Calu3 (cell line): ENCODE results near the gene PHC3. TPM values are rescaled to one million over a fixed set of nuclear protein-coding genes. Genes with fewer than 3 reads are reported as not detected.
A peak's percentile ranks its signal among the peaks of the same experiment; 100 is the strongest.

ENCODE experiments used
- BruUV-seq: library from RNA; stranded (reverse); fragments of 400-500 nt; replicated peaks from 2 replicates; lab custom pipeline; 2021; lab: Mats Ljungman, UMichigan
- CTCF ChIA-PET: fragments of 300-600 bp; sonication (Branson Sonifier 250); formaldehyde crosslinking; loops from one replicate; lab custom pipeline; 2022; ENCODE audit warnings: antibody characterized with exemption; lab: Charles Lee
- DNase-seq: peaks from one replicate; pipeline ENCODE4 v3.0.0; 2022
- H3K27ac Mint-ChIP-seq: one replicate; pipeline ENCODE4 v1.8.0; 2022; ENCODE audit warnings: mixed read lengths; ENCODE audit not compliant: unreplicated experiment
- H3K27me3 Mint-ChIP-seq: one replicate; pipeline ENCODE4 v1.8.0; 2022; ENCODE audit warnings: mixed read lengths; ENCODE audit not compliant: unreplicated experiment
- H3K36me3 Mint-ChIP-seq: one replicate; pipeline ENCODE4 v1.8.0; 2022; ENCODE audit warnings: mild to moderate bottlenecking, moderate library complexity, mixed read lengths; ENCODE audit not compliant: insufficient read depth, unreplicated experiment
- H3K4me1 Mint-ChIP-seq: one replicate; pipeline ENCODE4 v1.8.0; 2022; ENCODE audit warnings: mild to moderate bottlenecking, low read depth, mixed read lengths; ENCODE audit not compliant: unreplicated experiment
- H3K4me3 Mint-ChIP-seq: one replicate; pipeline ENCODE4 v1.8.0; 2022; ENCODE audit warnings: mild to moderate bottlenecking, low read depth, moderate library complexity, mixed read lengths; ENCODE audit not compliant: unreplicated experiment
- H3K9me3 Mint-ChIP-seq: one replicate; pipeline ENCODE4 v1.8.0; 2022; ENCODE audit warnings: low read depth, mixed read lengths; ENCODE audit not compliant: unreplicated experiment
- intact Hi-C: fragments of 100-400 bp; cut with micrococcal nuclease; formaldehyde crosslinking; loops from one replicate; pipeline ENCODE4 v1.10.0; 2022; ENCODE audit not compliant: unreplicated experiment
- total RNA-seq: library from RNA; stranded (reverse); gene quantifications from 2 replicates; pipeline ENCODE4 v1.2.3, GENCODE V29; 2022
- TF ChIP-seq, protein P1 (sequence below): fragments of 200-600 bp; IDR thresholded peaks from one replicate; pipeline ENCODE4 v1.8.0; 2022; ENCODE audit warnings: antibody characterized with exemption; ENCODE audit not compliant: unreplicated experiment

The PHC3 gene
- total RNA-seq, 1 experiment from 2014 or later, result 113 TPM

DNA sequence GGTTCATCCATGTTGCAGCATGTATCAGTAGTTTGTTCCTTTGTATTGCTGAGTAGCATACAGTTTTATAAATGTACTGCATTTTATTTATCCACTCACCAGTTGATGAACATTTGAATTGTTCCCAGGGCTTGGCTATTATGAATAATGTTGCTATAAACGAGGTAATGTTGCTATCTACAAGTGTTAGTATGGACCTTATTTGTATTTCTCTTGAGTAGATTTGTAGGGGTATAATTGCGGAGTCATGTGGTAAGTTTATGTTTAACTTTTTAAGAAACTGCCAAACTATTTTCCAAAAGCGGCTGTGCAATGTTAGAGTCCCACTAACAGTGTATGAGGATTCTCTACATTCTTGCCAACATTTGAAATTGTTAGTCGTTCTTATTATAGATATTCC, 130.8 kb downstream of the PHC3 start:
- CTCF ChIA-PET, result interaction anchor here (1.4 kb wide), 1 partner anchor 12 kb away, joined by 3 read pairs; no protein-coding TSS in a partner anchor
- intact Hi-C loops, result no loop called here
- H3K4me1 Mint-ChIP-seq, result peaks cover 65% of the 10 kb centered on the region
- no peaks in the 10 kb centered on the region for H3K27me3 Mint-ChIP-seq
- BruUV-seq, result no TSS peak
- DNase-seq, result no peak
- TF ChIP-seq, protein P1, sequence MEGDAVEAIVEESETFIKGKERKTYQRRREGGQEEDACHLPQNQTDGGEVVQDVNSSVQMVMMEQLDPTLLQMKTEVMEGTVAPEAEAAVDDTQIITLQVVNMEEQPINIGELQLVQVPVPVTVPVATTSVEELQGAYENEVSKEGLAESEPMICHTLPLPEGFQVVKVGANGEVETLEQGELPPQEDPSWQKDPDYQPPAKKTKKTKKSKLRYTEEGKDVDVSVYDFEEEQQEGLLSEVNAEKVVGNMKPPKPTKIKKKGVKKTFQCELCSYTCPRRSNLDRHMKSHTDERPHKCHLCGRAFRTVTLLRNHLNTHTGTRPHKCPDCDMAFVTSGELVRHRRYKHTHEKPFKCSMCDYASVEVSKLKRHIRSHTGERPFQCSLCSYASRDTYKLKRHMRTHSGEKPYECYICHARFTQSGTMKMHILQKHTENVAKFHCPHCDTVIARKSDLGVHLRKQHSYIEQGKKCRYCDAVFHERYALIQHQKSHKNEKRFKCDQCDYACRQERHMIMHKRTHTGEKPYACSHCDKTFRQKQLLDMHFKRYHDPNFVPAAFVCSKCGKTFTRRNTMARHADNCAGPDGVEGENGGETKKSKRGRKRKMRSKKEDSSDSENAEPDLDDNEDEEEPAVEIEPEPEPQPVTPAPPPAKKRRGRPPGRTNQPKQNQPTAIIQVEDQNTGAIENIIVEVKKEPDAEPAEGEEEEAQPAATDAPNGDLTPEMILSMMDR, result no peak
- peak overlapping the region; percentile 54 for H3K4me3 Mint-ChIP-seq
- H3K9me3 Mint-ChIP-seq, result no peaks in the 10 kb centered on the region
- H3K27ac Mint-ChIP-seq, result peak overlapping the region; percentile 95
- peaks cover 13% of the 10 kb centered on the region for H3K36me3 Mint-ChIP-seq

DNA sequence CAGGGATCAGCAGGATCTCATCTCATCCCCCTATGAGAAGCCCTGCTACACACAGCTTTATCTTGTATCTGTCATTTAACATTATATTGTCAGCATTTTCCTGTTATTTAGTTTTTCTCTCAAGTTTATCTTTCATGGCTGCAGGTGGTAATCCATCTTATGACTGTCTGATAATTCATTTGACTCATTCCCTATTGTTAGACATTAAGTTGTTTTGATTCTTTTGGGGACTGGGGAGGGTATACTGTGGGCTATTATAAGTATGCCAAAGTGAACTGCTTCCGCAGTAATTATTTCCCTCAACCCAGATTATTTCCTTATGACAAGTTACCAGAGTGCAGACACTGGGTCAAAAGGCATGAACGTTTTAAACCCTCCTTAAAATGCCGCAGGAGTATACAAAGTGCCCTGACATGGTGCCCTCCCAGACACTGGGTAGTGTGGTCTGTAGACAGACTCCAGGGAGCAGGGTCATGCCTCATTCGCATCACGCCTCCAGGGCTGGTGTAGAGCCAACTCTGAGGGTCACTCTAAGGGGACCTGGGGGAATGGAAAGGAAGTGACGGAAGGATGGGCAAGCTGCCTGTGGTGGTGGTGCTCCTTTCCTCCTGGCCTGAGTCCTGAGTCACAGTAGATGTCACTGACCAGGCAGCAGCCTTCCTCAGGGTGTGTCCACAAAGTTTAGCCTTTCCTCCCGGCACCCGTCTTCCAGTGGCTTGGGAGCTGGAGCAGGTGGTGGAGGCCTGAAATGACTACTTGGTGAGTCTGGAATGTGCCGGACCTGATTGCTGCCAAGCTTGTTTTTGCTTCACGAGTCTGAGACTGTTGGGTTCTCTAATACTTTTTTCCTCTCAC, 132.2 kb downstream of the PHC3 start:
- intact Hi-C loops, result loop anchor here (5.0 kb wide), 1 partner anchor 277 kb away; the partner anchor contains the start of gene MYNN
- peaks cover 65% of the 10 kb centered on the region for H3K4me1 Mint-ChIP-seq
- H3K27me3 Mint-ChIP-seq, result no peaks in the 10 kb centered on the region
- peaks cover 13% of the 10 kb centered on the region for H3K36me3 Mint-ChIP-seq
- no TSS peak for BruUV-seq
- peak overlapping the region; percentile 54 for H3K4me3 Mint-ChIP-seq
- TF ChIP-seq, protein P1, result no peak
- H3K27ac Mint-ChIP-seq, result peak overlapping the region; percentile 95
- no peaks in the 10 kb centered on the region for H3K9me3 Mint-ChIP-seq
- CTCF ChIA-PET, result interaction anchor here (0.6 to 1.4 kb wide), 11 partner anchors 9 to 1589 kb away, joined by 3 to 8 read pairs (median 4); partner anchors contain the start of genes GPR160 and SEC62
- DNase-seq, result peak; percentile 87

DNA sequence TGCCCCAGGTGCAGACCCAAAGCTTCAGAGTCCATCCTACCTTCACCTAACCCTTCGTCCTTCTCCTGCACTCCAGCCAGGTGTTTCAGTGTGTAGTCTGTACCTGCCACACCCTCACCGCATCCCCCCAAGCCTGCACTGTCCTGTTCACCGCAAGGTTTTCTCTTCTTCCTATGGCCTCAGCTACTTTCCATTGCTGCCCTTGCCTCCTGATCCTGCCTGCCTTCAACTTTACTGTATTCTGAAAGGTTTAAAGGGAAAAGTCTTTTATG, 134.5 kb downstream of the PHC3 start:
- no TSS peak for BruUV-seq
- no peak for DNase-seq
- Mint-ChIP-seq H3K4me3 (peak overlapping the region; percentile 60), H3K4me1 (peaks cover 62% of the 10 kb centered on the region), H3K36me3 (peaks cover 13% of the 10 kb centered on the region), H3K27me3 (no peaks in the 10 kb centered on the region), H3K27ac (peak overlapping the region; percentile 17), H3K9me3 (no peaks in the 10 kb centered on the region)
- CTCF ChIA-PET, result interaction anchor here (0.6 to 0.7 kb wide), 4 partner anchors 9 to 897 kb away, joined by 3 to 6 read pairs (median 4); no protein-coding TSS in a partner anchor
- intact Hi-C loops, result loop anchor here (5.0 kb wide), 1 partner anchor 275 kb away; the partner anchor contains the start of gene MYNN
- TF ChIP-seq, protein P1, result no peak

DNA sequence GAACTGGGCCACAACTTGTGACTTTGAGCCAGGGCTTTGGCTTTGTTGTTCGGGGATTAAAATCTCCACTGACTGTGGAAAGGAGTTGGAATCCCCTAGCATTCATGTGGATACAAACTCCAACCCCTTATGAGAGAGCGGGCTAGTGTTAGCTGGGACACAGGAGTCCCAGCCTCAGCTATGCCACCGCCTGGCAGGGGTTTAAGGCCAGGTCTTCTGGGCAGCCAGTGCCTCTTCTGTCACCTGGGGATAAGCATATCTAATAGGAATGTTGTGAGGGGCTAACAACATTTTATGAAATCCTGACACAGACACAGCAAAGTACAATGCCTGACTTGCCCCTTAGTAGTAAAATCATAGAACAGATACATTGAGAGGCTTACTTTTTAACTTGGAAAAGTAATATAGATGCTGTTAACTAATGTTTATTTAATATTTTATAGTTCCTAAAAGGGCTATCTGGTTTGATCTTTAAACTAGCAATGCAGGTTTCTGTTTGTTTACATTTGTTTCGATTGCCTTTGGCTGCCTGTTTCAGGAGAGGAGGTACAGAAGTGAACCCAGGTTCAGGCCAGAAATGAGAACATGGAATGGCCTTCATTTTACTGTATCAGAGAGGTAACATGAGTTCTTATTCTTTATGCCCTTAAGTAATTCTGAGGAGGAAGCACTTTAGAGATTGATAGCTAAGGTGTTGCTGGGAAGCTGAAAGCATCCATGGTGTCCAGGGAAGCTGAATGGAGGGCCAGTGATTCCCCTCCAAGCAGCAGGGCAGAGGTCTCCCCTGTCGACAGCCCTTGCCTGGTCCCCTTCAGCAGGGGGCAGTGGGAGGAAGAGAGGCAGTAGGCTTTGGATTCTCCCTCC, 135.0 kb downstream of the PHC3 start:
- intact Hi-C loops, result loop anchor here (5.0 kb wide), 1 partner anchor 274 kb away; the partner anchor contains the start of gene MYNN
- H3K4me1 Mint-ChIP-seq, result peaks cover 62% of the 10 kb centered on the region
- no TSS peak for BruUV-seq
- peak overlapping the region; percentile 60 for H3K4me3 Mint-ChIP-seq
- CTCF ChIA-PET, result interaction anchor here (0.6 to 1.1 kb wide), 4 partner anchors 8 to 25 kb away, joined by 3 to 4 read pairs (median 4); no protein-coding TSS in a partner anchor
- peaks cover 13% of the 10 kb centered on the region for H3K36me3 Mint-ChIP-seq
- no peaks in the 10 kb centered on the region for H3K9me3 Mint-ChIP-seq
- H3K27ac Mint-ChIP-seq, result peak overlapping the region; percentile 17
- no peak for DNase-seq
- TF ChIP-seq, protein P1, result no peak
- no peaks in the 10 kb centered on the region for H3K27me3 Mint-ChIP-seq
